ENCODE results near the gene CCR3.

Gene CCR3

GRCh38 chr3:46272028-46272451, 29.8 kb downstream of the CCR3 start:
- no peak for DNase-seq (ENCODE audit: low read depth in 2 of 2)

GRCh38 chr3:46276497-46277099, 34.3 kb downstream of the CCR3 start:
- DNase-seq (ENCODE audit: low read depth in 2 of 2): peak; percentile 46 to 64

GRCh38 chr3:46277476-46277875, 35.2 kb downstream of the CCR3 start:
- no peak for DNase-seq (ENCODE audit: low read depth in 2 of 2)

GRCh38 chr3:46278816-46279672, 36.8 kb downstream of the CCR3 start:
- DNase-seq (ENCODE audit: low read depth in 2 of 2): no peak

GRCh38 chr3:46280105-46280797, 38.0 kb downstream of the CCR3 start:
- DNase-seq (ENCODE audit: low read depth in 2 of 2): no peak

GRCh38 chr3:46281551-46281950, 39.3 kb downstream of the CCR3 start:
- DNase-seq (ENCODE audit: low read depth in 2 of 2): no peak

GRCh38 chr3:46282041-46282440, 39.8 kb downstream of the CCR3 start:
- DNase-seq (ENCODE audit: low read depth in 2 of 2): no peak

- no peak for DNase-seq (ENCODE audit: low read depth in 2 of 2)
These were observed 40.4 kb downstream of the CCR3 start for GRCh38 chr3:46282696-46283095.

GRCh38 chr3:46283881-46284450, 41.7 kb downstream of the CCR3 start:
- no peak for DNase-seq (ENCODE audit: low read depth in 2 of 2)

- DNase-seq (ENCODE audit: low read depth in 2 of 2): no peak
These were observed 42.9 kb downstream of the CCR3 start for GRCh38 chr3:46284981-46285683.

GRCh38 chr3:46285931-46286619, 43.8 kb downstream of the CCR3 start:
- no peak for DNase-seq (ENCODE audit: low read depth in 2 of 2)

GRCh38 chr3:46286947-46287565, 44.8 kb downstream of the CCR3 start:
- DNase-seq (ENCODE audit: low read depth in 2 of 2): no peak

GRCh38 chr3:46289551-46289950, 47.3 kb downstream of the CCR3 start:
- DNase-seq (ENCODE audit: low read depth in 2 of 2): no peak

GRCh38 chr3:46289966-46290365, 47.7 kb downstream of the CCR3 start:
- no peak for DNase-seq (ENCODE audit: low read depth in 2 of 2)

- DNase-seq (ENCODE audit: low read depth in 2 of 2): no peak
These were observed 48.8 kb downstream of the CCR3 start for GRCh38 chr3:46291046-46291445.

- no peak for DNase-seq (ENCODE audit: low read depth in 2 of 2)
These were observed 50.9 kb downstream of the CCR3 start for GRCh38 chr3:46293035-46293724.

GRCh38 chr3:46293991-46294833, 52.0 kb downstream of the CCR3 start:
- peak in 1 of 2 donors; percentile 30 for DNase-seq (ENCODE audit: low read depth in 2 of 2)

GRCh38 chr3:46296826-46297225, 54.6 kb downstream of the CCR3 start:
- DNase-seq (ENCODE audit: low read depth in 2 of 2): no peak

All from stimulated activated CD4-positive, alpha-beta T cell treated with anti-CD3 and anti-CD28 coated beads, Interleukin-1b, Interleukin-23, amount 100 ng/mL, for 1 hour (primary cell).